GM12801 (cell line): Measurements from ENCODE around the gene EXOC1L.

Experiments
- CTCF ChIP-seq: IDR thresholded peaks from one replicate; pipeline ENCODE4 v1.5.1; 2011; ENCODE audit warnings: control low read depth; ENCODE audit not compliant: insufficient read length; ENCODE audit errors: extremely low read depth

Gene EXOC1L

DNA sequence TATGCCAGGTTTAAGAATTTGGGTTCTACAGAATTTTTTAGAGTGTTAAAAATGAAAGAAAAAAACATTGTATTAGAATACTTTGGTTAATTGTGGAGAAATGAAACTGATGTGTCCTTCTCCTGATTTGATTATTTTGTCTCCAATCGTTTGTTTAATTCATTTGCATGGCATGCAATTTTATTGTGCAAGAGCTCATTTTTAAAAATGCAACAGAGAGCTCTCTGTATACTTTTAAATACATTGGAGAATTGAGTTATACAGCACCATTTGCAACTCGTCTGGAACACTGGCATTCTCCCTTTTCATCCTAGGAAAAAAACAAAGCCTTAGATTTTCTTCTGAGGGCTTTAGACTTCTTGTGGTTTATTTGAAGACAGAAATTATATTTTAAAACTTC lies 689 bp downstream of the EXOC1L start:
- no peak for TF ChIP-seq CTCF

- no peak for TF ChIP-seq CTCF
Measured at GRCh38 chr4:55822329-55822728, 2.7 kb downstream of the EXOC1L start.

DNA sequence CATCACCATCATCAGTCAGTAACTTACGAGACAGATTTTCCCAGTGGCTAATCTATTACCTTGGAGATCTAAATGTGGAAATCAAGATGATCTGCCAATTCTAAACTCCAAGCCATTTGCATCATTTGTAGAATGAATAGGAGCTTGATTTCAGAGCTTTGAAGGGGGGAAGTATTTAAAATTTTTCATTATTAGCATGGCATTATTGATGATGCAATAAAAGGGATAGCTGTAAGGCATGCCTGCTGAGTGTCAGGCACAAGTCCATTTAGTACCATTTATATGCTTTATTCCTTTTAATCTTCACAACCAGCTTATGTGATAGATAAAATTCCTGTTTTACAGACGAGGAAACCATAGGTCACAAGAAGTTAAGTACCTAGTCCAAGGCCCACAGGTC lies 5.3 kb downstream of the EXOC1L start:
- TF ChIP-seq CTCF, result no peak

DNA sequence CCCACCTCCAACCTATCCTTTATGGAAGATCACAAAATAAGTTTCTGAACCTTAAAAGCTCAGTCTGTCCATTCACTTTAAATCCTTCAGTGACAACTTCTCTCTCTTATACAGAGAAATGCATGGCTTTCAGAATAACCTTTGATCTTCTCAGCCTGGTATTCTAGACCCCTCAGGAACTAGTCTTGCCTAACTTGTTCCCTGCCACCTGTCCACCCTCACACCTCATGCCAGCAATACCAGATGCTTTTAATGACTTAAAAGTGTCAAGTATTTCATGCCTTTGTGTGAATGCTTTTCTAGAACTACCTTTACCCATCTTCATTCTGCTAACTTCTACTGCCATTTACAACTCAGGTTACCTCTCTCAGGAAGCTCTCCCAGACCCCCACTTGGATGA lies 7.4 kb downstream of the EXOC1L start:
- no peak for TF ChIP-seq CTCF

DNA sequence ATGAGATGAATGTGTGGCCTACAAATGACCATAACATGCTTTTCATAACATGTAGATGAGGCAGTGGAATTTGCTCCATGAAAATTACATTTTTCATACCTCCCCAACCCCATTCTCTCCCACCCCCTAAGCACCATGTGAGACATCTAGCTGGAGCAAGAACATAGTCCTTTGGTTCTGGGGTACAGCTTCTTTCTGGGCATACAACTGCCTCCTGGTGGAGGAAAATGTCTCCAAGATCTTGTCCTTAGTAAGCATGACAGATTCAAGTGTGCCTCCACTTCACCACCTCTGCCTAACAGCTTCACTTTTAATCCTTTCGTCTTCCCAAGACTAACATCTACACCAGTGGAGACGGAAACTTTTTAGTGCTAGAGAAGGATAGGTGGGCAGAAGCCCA lies 8.0 kb downstream of the EXOC1L start:
- no peak for TF ChIP-seq CTCF

DNA sequence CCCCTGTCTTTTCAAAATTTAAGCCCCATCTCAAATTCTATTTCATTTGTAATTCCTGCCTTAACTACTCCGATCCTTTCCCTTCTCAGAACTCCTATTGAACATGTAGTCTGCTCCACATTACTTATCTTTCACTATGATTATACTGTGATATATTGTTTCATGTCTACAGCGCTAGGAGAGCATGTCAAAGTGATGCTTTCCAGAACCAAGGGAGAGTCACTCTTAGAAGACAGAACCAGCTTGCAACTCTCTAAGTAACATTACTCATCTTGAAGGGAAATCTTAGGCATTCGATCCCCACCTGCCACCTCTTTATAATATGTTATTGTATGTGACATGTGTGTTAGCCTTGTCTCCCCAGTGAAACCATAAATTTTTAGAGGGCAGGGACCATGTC lies 10.5 kb downstream of the EXOC1L start:
- no peak for TF ChIP-seq CTCF

- TF ChIP-seq CTCF, result no peak
Measured at GRCh38 chr4:55830716-55831115, 11.1 kb downstream of the EXOC1L start.
